CD1c-positive myeloid dendritic cell (primary cell): ENCODE results near the gene ITGB5.
"Not testable (repeated sequence)": the region's sequence is repeated elsewhere in the genome, so short reads cannot be mapped to it uniquely, and the experiment has no call there.

Experiments used
- DNase-seq: peaks from one replicate; pipeline ENCODE4 v3.0.0-alpha.2; 2016; ENCODE audit errors: extremely low spot score

ITGB5 gene

GRCh38 chr3:124749877-124750276 lies 137.3 kb downstream of the ITGB5 start:
- not testable (repeated sequence) for DNase-seq

DNA sequence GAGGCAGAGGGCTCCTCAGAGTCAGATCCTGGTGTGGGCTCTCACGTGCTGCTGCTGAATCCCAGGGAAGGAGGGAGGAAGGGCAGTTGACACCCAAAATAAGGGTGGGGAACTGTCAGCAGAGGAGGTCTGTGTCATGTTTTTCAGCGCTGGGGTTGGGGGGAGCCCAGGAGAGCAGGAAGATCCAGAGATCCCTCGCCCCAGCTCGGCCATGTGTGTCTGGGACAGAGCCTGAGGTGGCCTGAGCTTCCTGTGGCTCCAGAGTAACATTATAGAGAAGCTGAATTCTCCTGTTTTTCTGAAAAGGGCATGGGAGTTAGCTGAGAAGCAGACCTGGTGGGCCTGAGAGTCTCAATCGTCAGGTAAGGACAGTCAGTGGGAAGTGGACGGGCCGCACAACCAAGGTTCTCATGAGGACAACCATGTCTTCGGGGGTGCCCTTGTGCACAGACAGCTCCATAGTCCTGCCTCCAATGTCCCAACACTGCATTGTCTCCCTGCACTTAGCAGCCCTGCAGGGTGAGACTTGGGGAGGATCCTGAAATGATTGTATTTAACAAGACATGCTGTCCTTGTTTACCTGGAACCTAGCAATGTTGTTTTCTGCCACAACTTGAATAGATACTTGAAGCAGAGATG lies 138.5 kb downstream of the ITGB5 start:
- no peak for DNase-seq

- DNase-seq: no peak
Observed at GRCh38 chr3:124747111-124747981, 139.8 kb downstream of the ITGB5 start.

DNA sequence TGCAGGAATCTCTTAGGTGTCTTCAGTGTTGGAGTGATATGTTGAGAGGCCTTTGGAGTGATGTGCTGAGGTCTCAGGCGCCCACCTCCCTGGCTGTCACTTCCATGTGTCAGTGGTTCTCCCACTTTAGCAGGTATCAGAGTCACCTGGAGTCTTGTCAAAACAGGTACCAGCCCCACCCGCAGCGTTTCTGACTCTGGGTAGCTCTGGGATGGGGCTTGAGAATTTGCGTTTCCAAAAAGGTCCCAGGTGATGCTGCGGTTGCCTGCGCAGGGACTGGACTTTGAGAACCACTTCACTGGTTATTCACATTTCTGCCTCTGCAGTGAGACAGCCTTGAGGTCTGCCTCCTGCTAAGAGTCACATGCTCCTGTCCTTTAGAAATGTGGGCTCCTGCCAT lies 141.4 kb downstream of the ITGB5 start:
- no peak for DNase-seq

DNA sequence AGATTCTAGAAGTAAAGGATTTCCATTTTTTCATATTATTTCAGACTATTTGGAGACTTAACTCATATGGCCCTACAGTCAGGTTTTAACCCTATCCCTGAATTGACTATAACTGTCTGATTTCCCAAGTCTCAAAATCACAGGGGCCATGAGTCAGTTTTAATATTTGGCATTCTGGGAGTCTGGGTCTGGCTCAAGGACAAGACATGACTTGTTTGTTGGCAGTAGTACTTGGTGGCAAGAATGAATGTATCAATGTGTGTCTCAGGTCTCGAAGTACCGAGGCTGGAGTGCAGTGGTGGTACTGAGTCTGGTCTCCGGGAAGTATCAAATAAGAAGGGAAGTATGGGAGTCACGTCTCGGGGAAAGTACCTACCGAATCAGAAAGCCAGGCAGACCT lies 146.1 kb downstream of the ITGB5 start:
- no peak for DNase-seq

GRCh38 chr3:124731760-124732159 lies 155.4 kb downstream of the ITGB5 start:
- no peak for DNase-seq

DNA sequence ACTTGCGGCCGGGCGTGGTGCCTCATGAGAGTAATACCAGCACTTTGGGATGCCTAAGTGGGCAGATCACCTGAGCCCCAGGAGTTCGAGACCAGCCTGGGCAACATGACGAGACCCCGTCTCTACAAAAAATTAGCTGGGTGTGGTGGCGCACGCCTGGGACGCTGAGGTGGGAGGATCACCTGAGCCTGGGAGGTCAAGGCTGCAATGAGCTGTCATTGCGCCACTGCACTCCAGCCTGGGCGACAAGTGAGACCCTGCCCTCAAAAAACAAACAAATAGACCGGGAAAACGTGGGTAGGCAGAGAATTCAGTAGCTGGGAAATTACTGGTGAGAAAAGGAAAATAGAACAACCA lies 156.2 kb downstream of the ITGB5 start:
- no peak for DNase-seq

DNA sequence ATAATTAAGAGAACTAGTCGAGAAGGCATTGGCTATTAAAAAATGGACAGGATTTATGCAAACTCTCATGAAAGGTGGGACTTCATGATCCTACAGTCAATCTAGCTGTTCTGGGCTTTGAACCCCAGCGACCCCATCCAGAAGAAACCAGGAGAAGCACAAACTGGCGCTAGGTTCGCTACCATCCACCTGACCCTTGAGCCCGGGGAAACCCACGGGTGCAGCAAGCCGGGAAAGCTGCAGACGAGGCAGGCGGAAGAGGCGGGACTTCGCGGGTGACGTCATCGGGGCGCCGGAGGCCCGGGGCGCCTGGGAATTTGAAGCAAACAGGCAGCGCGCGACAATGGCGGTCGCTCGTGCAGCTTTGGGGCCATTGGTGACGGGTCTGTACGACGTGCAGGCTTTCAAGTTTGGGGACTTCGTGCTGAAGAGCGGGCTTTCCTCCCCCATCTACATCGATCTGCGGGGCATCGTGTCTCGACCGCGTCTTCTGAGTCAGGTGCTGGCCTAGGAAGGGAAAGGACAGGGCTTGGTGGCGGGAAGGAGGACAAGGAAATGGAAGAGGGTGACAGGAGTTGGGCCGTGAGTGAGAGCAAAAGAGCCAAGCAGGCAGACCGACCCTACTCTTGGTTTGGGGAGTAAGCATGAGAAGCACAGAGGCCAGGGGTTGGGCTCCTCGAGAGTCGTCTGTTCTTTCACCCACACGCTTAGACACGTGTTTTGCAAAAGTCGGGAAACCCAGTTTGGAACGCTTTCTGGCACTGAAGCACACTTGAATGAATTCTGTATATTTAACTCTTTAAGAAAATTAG lies 156.8 kb downstream of the ITGB5 start, which contains the start of gene UMPS:
UMPS (plus strand) TSS at position 324 of the 812 bp plus-strand sequence; CDS start at position 344, 20 bp downstream.
- peak; percentile 95 for DNase-seq

DNA sequence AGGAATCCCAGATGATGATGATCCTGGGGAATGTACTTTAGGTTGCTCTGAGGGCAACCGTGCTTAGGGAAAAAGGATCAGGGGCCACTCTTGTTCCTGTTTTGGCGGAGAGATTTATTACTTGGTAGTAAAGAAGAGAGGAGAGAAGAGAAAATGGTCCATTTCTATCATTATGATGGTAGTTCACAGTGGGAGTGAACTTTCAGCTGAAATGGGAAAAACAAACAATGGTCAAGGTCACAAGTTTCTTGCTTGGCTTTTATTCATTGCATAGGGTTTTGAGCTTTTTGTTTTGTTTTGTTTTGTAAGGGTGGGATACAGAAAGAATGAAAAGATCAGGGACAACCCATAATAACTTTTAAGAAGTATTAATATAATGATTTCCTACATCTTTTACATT lies 164.6 kb downstream of the ITGB5 start:
- no peak for DNase-seq

DNA sequence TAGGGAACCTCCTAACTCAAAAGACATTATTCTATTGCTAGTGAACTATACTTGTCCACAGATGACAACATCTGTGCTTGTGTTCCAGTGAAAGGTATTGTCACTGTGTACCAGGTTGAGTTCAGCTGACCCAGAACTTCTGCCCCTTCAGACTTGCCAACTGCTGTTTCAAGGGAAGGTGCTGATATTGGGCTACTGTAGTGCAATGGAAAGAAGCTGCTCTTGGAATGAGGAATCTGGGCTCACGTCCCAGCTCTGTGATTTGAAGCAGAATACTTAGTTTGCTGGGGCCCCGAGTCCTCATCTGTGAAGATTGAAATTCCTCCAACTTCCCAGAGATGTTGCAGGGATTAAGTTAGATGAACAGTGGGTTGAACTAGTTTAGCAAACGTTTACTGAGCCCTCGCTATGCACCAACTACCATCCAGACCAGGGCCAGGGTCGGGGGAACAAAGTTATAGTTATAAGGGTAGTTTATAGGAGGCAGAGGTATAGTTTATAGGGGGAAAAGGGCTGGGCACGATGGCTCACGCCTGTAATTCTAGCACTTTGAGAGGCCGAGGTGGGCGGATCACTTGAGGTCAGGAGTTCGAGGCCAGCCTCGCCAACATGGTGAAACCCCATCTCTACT lies 172.8 kb downstream of the ITGB5 start:
- DNase-seq: no peak
